NCI-H226 (cell line): ENCODE results near the gene LY6G6C.

Source experiments
- DNase-seq: peaks from one replicate; pipeline ENCODE4 v3.0.0-alpha.2; 2015

Gene LY6G6C

GRCh38 chr6:31702819-31703716 lies 18.5 kb downstream of the LY6G6C start, which contains the start of gene ABHD16A:
Gene ABHD16A, minus strand, starts transcription at chr6:31703324. Its CDS starts 43 bp downstream, at chr6:31703281.
- peak; percentile 98 for DNase-seq

GRCh38 chr6:31702405-31702818 lies 19.1 kb downstream of the LY6G6C start:
- no peak for DNase-seq

GRCh38 chr6:31701666-31702404 lies 19.7 kb downstream of the LY6G6C start:
- no peak for DNase-seq

GRCh38 chr6:31700740-31701401 lies 20.7 kb downstream of the LY6G6C start:
- no peak for DNase-seq

GRCh38 chr6:31697555-31697954 lies 24.0 kb downstream of the LY6G6C start:
- DNase-seq = no peak

GRCh38 chr6:31693535-31693934 lies 28.0 kb downstream of the LY6G6C start:
- DNase-seq = no peak

- DNase-seq = no peak
These were observed 28.7 kb downstream of the LY6G6C start for GRCh38 chr6:31692886-31693285.

GRCh38 chr6:31692353-31692752 lies 29.2 kb downstream of the LY6G6C start:
- DNase-seq = no peak

GRCh38 chr6:31691564-31692108 lies 29.9 kb downstream of the LY6G6C start:
- no peak for DNase-seq

GRCh38 chr6:31691078-31691463 lies 30.5 kb downstream of the LY6G6C start:
- no peak for DNase-seq

GRCh38 chr6:31690231-31691077 lies 31.1 kb downstream of the LY6G6C start:
- DNase-seq = peak; percentile 86

GRCh38 chr6:31689249-31690110 lies 32.1 kb downstream of the LY6G6C start:
- no peak for DNase-seq

- DNase-seq = no peak
These were observed 33.5 kb downstream of the LY6G6C start for GRCh38 chr6:31687860-31688693.

GRCh38 chr6:31687321-31687720 lies 34.2 kb downstream of the LY6G6C start:
- DNase-seq = no peak

- no peak for DNase-seq
These were observed 35.1 kb downstream of the LY6G6C start for GRCh38 chr6:31686483-31686882.

GRCh38 chr6:31683591-31683990 lies 38.0 kb downstream of the LY6G6C start:
- DNase-seq = no peak

GRCh38 chr6:31681135-31681671 lies 40.3 kb downstream of the LY6G6C start:
- DNase-seq = no peak

GRCh38 chr6:31680226-31681134 lies 41.1 kb downstream of the LY6G6C start, which contains the start of gene LY6G5C:
Gene LY6G5C, minus strand, starts transcription at chr6:31681067. Its CDS starts 694 bp downstream, at chr6:31680373.
- peak; percentile 51 for DNase-seq

GRCh38 chr6:31677955-31678354 lies 43.6 kb downstream of the LY6G6C start:
- DNase-seq = no peak
